GM12878 (cell line): ENCODE results near the gene DMBX1. TPM values are rescaled to one million over a fixed set of nuclear protein-coding genes. Genes with fewer than 3 reads are reported as not detected.

Source experiments
- ATAC-seq: fragments of 200-7000 bp; cut with Tn5 transposase; 3 replicates; pipeline ENCODE4 v1.9.1; 2020; ENCODE audit warnings: mild to moderate bottlenecking, moderate library complexity
- BruUV-seq: library from RNA; stranded (reverse); fragments of 400-500 nt; replicated peaks from 2 replicates; lab custom pipeline; 2021; lab: Mats Ljungman, UMichigan
- CTCF ChIA-PET: fragments of 300-600 bp; sonication (Branson Sonifier 250); formaldehyde crosslinking; extraction: SDS; loops from one replicate; lab custom pipeline; 2021; ENCODE audit warnings: inconsistent platforms; lab: Yijun Ruan, JAX
- POLR2A ChIA-PET: fragments of 350-600 bp; formaldehyde crosslinking; extraction: SDS; loops from one replicate; lab custom pipeline; 2021; ENCODE audit warnings: inconsistent platforms; lab: Charles Lee
- RAD21 ChIA-PET: fragments of 300-600 bp; sonication (Branson Sonifier 250); formaldehyde crosslinking; loops from one replicate; lab custom pipeline; 2023; ENCODE audit warnings: antibody characterized with exemption; ENCODE audit not compliant: unreplicated experiment; lab: Charles Lee
- SMC1A ChIA-PET: fragments of 300-600 bp; sonication (Branson Sonifier 250); formaldehyde crosslinking; loops from one replicate; lab custom pipeline; 2023; ENCODE audit not compliant: unreplicated experiment, uncharacterized antibody; lab: Charles Lee
- DNase-seq: peaks from one replicate; pipeline ENCODE4 v3.0.0-alpha.2; 2011; ENCODE audit warnings: low read depth, low spot score
- FAIRE-seq: peaks from 3 replicates; lab custom pipeline; 2011; peaks lifted over from hg19 to GRCh38; lab: Jason Lieb, UNC
- H2AFZ ChIP-seq: 2 replicates; pipeline ENCODE4 v1.6.0; 2011; ENCODE audit warnings: low read depth, low read length, control low read depth; ENCODE audit not compliant: control insufficient read depth
- H3K27ac ChIP-seq: 2 replicates; pipeline ENCODE4 v1.5.1; 2011; ENCODE audit warnings: control low read depth; ENCODE audit not compliant: control insufficient read depth, insufficient read depth
- H3K27me3 ChIP-seq, 2 experiments: replicated peaks in 1 of 2; 2 replicates each; pipeline versions ENCODE4 v1.6.0 to v1.6.1; 2011; ENCODE audit warnings: low read length in 1 of 2; ENCODE audit not compliant: control insufficient read depth in 2 of 2, insufficient read depth in 2 of 2
- H3K36me3 ChIP-seq, 2 experiments: 2 replicates each; pipeline ENCODE4 v1.5.1; 2011; ENCODE audit warnings: low read length in 1 of 2; ENCODE audit not compliant: control insufficient read depth in 2 of 2, insufficient read depth in 2 of 2
- H3K4me1 ChIP-seq: 2 replicates; pipeline ENCODE4 v1.6.1; 2011; ENCODE audit warnings: mild to moderate bottlenecking, low read length, moderate library complexity, mixed read lengths; ENCODE audit not compliant: control insufficient read depth, insufficient read depth
- H3K4me2 ChIP-seq: 2 replicates; pipeline ENCODE4 v1.6.0; 2011; ENCODE audit warnings: control low read depth; ENCODE audit not compliant: control insufficient read depth, insufficient read depth
- H3K4me3 ChIP-seq: fragments of 200-600 bp; sonication (generic); 2 replicates; pipeline ENCODE4 v1.5.1; 2016
- H3K79me2 ChIP-seq: 2 replicates; pipeline ENCODE4 v1.6.0; 2011; ENCODE audit warnings: low read length; ENCODE audit not compliant: control insufficient read depth, insufficient read depth
- H3K9ac ChIP-seq: 2 replicates; pipeline ENCODE4 v1.8.0; 2011; ENCODE audit warnings: low read length, control low read depth, mixed read lengths; ENCODE audit not compliant: control insufficient read depth, insufficient read depth
- H3K9me3 ChIP-seq: replicated peaks from 3 replicates; pipeline ENCODE4 v1.5.1; 2011; ENCODE audit warnings: mild to moderate bottlenecking, low read length; ENCODE audit not compliant: control insufficient read depth, insufficient read depth
- H4K20me1 ChIP-seq: 2 replicates; pipeline ENCODE4 v1.6.0; 2011; ENCODE audit not compliant: control insufficient read depth, insufficient read depth
- CREM ChIP-seq: IDR thresholded peaks from 2 replicates; pipeline ENCODE4 v1.6.1; 2014; ENCODE audit warnings: antibody characterized with exemption, low read depth
- DPF2 ChIP-seq: fragments of 450-650 bp; IDR thresholded peaks from 2 replicates; pipeline ENCODE4 v1.6.1; 2017; ENCODE audit warnings: mild to moderate bottlenecking
- MEF2A ChIP-seq: IDR thresholded peaks from 2 replicates; pipeline ENCODE4 v1.6.1; 2011; ENCODE audit warnings: low read depth, mild to moderate bottlenecking, low read length, moderate library complexity; ENCODE audit not compliant: insufficient read depth
- MTA3 ChIP-seq: IDR thresholded peaks from 2 replicates; pipeline ENCODE4 v1.6.1; 2012; ENCODE audit warnings: low read length, inconsistent platforms, borderline replicate concordance
- NFIC ChIP-seq: IDR thresholded peaks from 2 replicates; pipeline ENCODE4 v1.6.1; 2012; ENCODE audit warnings: low read depth, mild to moderate bottlenecking, inconsistent platforms, low read length, moderate library complexity
- NR2C1 ChIP-seq: fragments of 450-650 bp; IDR thresholded peaks from 2 replicates; pipeline ENCODE4 v1.6.1; 2017; ENCODE audit warnings: antibody characterized with exemption, mild to moderate bottlenecking, moderate library complexity
- PAX5 ChIP-seq: IDR thresholded peaks from 2 replicates; pipeline ENCODE4 v1.6.1; 2011; ENCODE audit warnings: low read depth, low read length, borderline replicate concordance
- PML ChIP-seq: IDR thresholded peaks from 2 replicates; pipeline ENCODE4 v1.6.1; 2012; ENCODE audit warnings: low read length, inconsistent platforms
- POLR2AphosphoS5 ChIP-seq: IDR thresholded peaks from 2 replicates; pipeline ENCODE4 v1.6.1; 2011; ENCODE audit warnings: mild to moderate bottlenecking, low read length, inconsistent platforms
- RAD21 ChIP-seq: IDR thresholded peaks from 2 replicates; pipeline ENCODE4 v1.6.1; 2011; ENCODE audit warnings: mild to moderate bottlenecking, low read depth, low read length, moderate library complexity; ENCODE audit not compliant: insufficient read depth
- ZNF207 ChIP-seq: fragments of 450-650 bp; IDR thresholded peaks from 2 replicates; pipeline ENCODE4 v1.6.1; 2014; ENCODE audit warnings: antibody characterized with exemption, mild to moderate bottlenecking, borderline replicate concordance
- ZNF24 ChIP-seq: fragments of 450-650 bp; IDR thresholded peaks from 2 replicates; pipeline ENCODE4 v1.6.1; 2017; ENCODE audit warnings: antibody characterized with exemption, mild to moderate bottlenecking
- ZNF384 ChIP-seq: IDR thresholded peaks from 2 replicates; pipeline ENCODE4 v1.6.1; 2012; ENCODE audit warnings: low read depth, mild to moderate bottlenecking, low read length, improper control_type of control experiment, borderline replicate concordance
- WGBS: methylation state at CpG from one replicate; pipeline ENCODE4 v1.1.6; 2016; ENCODE audit warnings: low lambda C conversion rate; ENCODE audit not compliant: insufficient replicate concordance, insufficient coverage; ENCODE audit errors: missing lambda C conversion rate; 5-methylcytosine and 5-hydroxymethylcytosine counted together
- in situ Hi-C: fragments of 300-500 bp; cut with MboI; formaldehyde crosslinking; loops from 9 replicates; pipeline ENCODE4 v1.14.3; 2018; ENCODE audit warnings: mixed read lengths
- intact Hi-C: fragments of 100-400 bp; cut with micrococcal nuclease; formaldehyde crosslinking; loops from one replicate; pipeline ENCODE4 v1.14.2; 2022; ENCODE audit not compliant: unreplicated experiment
- polyA plus RNA-seq, 11 experiments: library from polyadenylated mRNA; depleted of rRNA in 4 of 11; unstranded in 6 of 11; stranded (reverse) in 5 of 11; fragments of >200 nt; fragmentation: Nextera tagmentation in 4 of 11; fragmentation: Illumina TruSeq in 1 of 11; extraction: Ambion mirVana in 4 of 11; extraction: Trizol in 1 of 11; gene quantifications; 1 replicate in 1 of 11; 2 replicates in 10 of 11; pipeline versions ENCODE4 v1.2.1 to v1.2.3, GENCODE V29; 2011 to 2016; ENCODE audit warnings: inconsistent platforms in 2 of 11, missing spikeins in 2 of 11, low read depth in 1 of 11
- total RNA-seq, 4 experiments: library from RNA; depleted of rRNA in 3 of 4; stranded (reverse); fragments of >200 nt in 3 of 4; fragmentation: Illumina TruSeq in 1 of 4; extraction: Trizol in 1 of 4; gene quantifications; 2 replicates each; pipeline versions ENCODE4 v1.2.1 to v1.2.3, GENCODE V29; 2013 to 2021
- TF ChIP-seq, protein P1 (sequence below): IDR thresholded peaks from 2 replicates; pipeline ENCODE4 v1.6.1; 2011; ENCODE audit warnings: low read depth, low read length, improper control_type of control experiment, borderline replicate concordance
- TF ChIP-seq, protein P2 (sequence below): fragments of 450-650 bp; IDR thresholded peaks from 2 replicates; pipeline ENCODE4 v1.6.1; 2016; ENCODE audit warnings: mild to moderate bottlenecking, moderate library complexity, borderline replicate concordance
- TF ChIP-seq, protein P3 (sequence below): IDR thresholded peaks from 2 replicates; pipeline ENCODE4 v1.6.1; 2011; ENCODE audit warnings: low read depth, mild to moderate bottlenecking, low read length, moderate library complexity, borderline replicate concordance; ENCODE audit errors: extremely low read depth

The DMBX1 gene
- total and polyA plus RNA-seq, 10 of the 15 experiments (the other 5 are each of a cell fraction or from before 2014, with no cell fraction given): 0.03 TPM; not detected in 9

DNA sequence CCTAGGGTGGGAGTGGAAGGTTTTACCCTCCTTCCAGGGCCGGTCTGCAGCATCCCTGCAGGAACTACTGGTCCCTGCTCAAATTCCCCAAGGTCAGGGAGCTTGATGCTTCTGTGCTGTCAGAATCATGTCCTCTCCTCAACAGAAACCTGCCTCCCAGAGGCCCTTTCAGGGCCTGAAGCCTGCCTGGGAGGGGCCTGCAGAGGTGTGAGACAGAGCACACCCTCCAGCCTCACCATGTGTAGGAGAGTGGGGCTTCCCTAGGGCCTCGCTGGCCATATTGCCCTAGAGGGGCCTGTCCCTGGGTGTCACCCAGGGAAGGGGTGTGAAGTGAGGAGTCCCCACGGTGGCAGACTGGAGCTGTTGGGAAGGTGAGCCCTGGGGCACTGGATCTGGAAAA is 40.7 kb downstream of the DMBX1 start:
- Histone ChIP-seq H3K4me2 (no peak overlapping the region), H3K9me3 (no peaks in the 10 kb centered on the region), H3K27ac (no peak overlapping the region), H2AFZ (no peak overlapping the region), H3K4me1 (no peaks in the 10 kb centered on the region), H3K79me2 (no peaks in the 10 kb centered on the region), H3K4me3 (no peak overlapping the region), H4K20me1 (no peaks in the 10 kb centered on the region), H3K9ac (no peak overlapping the region), H3K27me3 (peaks cover 6 to 12% of the 10 kb centered on the region in 2 experiments; a peak in 2 of 4 replicates), H3K36me3 (no peaks in the 10 kb centered on the region)
- ChIA-PET POLR2A (no interaction called here), RAD21 (interaction anchor here (1.4 to 5.3 kb wide), 3 partner anchors 43 to 80 kb away, joined by 3 to 29 read pairs (median 8); no protein-coding TSS in a partner anchor), SMC1A (interaction anchor here (1.1 kb wide), 1 partner anchor 84 kb away, joined by 3 read pairs; no protein-coding TSS in a partner anchor), CTCF (interaction anchor here (1.1 to 6.9 kb wide), 9 partner anchors 9 to 197 kb away, joined by 3 to 93 read pairs (median 12); no protein-coding TSS in a partner anchor)
- ATAC-seq: no peak
- TF ChIP-seq DPF2: no peak
- no peak for TF ChIP-seq NFIC
- TF ChIP-seq MEF2A: no peak
- no peak for TF ChIP-seq ZNF24
- no peak for TF ChIP-seq PML
- TF ChIP-seq CREM: no peak
- TF ChIP-seq, protein P1, sequence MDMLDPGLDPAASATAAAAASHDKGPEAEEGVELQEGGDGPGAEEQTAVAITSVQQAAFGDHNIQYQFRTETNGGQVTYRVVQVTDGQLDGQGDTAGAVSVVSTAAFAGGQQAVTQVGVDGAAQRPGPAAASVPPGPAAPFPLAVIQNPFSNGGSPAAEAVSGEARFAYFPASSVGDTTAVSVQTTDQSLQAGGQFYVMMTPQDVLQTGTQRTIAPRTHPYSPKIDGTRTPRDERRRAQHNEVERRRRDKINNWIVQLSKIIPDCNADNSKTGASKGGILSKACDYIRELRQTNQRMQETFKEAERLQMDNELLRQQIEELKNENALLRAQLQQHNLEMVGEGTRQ: no peak
- TF ChIP-seq ZNF207: no peak
- TF ChIP-seq, protein P2, sequence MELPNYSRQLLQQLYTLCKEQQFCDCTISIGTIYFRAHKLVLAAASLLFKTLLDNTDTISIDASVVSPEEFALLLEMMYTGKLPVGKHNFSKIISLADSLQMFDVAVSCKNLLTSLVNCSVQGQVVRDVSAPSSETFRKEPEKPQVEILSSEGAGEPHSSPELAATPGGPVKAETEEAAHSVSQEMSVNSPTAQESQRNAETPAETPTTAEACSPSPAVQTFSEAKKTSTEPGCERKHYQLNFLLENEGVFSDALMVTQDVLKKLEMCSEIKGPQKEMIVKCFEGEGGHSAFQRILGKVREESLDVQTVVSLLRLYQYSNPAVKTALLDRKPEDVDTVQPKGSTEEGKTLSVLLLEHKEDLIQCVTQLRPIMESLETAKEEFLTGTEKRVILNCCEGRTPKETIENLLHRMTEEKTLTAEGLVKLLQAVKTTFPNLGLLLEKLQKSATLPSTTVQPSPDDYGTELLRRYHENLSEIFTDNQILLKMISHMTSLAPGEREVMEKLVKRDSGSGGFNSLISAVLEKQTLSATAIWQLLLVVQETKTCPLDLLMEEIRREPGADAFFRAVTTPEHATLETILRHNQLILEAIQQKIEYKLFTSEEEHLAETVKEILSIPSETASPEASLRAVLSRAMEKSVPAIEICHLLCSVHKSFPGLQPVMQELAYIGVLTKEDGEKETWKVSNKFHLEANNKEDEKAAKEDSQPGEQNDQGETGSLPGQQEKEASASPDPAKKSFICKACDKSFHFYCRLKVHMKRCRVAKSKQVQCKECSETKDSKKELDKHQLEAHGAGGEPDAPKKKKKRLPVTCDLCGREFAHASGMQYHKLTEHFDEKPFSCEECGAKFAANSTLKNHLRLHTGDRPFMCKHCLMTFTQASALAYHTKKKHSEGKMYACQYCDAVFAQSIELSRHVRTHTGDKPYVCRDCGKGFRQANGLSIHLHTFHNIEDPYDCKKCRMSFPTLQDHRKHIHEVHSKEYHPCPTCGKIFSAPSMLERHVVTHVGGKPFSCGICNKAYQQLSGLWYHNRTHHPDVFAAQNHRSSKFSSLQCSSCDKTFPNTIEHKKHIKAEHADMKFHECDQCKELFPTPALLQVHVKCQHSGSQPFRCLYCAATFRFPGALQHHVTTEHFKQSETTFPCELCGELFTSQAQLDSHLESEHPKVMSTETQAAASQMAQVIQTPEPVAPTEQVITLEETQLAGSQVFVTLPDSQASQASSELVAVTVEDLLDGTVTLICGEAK: no peak
- TF ChIP-seq POLR2AphosphoS5: no peak
- TF ChIP-seq RAD21: no peak
- no peak for TF ChIP-seq PAX5
- TF ChIP-seq ZNF384: no peak
- no peak for TF ChIP-seq NR2C1
- TF ChIP-seq MTA3: no peak
- TF ChIP-seq, protein P3, sequence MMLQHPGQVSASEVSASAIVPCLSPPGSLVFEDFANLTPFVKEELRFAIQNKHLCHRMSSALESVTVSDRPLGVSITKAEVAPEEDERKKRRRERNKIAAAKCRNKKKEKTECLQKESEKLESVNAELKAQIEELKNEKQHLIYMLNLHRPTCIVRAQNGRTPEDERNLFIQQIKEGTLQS: no peak
- in situ Hi-C loops: no loop called here
- intact Hi-C loops: loop anchor here (5.0 kb wide), 1 partner anchor 197 kb away; no protein-coding TSS in a partner anchor
- no TSS peak for BruUV-seq
- WGBS: 3% methylated on average over 3 of the region's 3 CpGs
- FAIRE-seq: no peak
- no peak for DNase-seq
